Measurements from ENCODE around the gene PTPRG.
A peak's percentile ranks its signal among the peaks of the same experiment; 100 is the strongest.

- TF ChIP-seq CTCF (IDR thresholded peaks at IDR 0.05 in 2 of 3, conservative IDR thresholded peaks at IDR 0.05 in 1 of 3; ENCODE audit: borderline replicate concordance in 1 of 3, insufficient read depth in 1 of 3, low read depth in 2 of 3, low read length in 2 of 3) (peak; percentile 37 to 88 (median 86); a peak in 5 of 6 replicates), POLR2A (IDR thresholded peaks at IDR 0.05; ENCODE audit: borderline replicate concordance, extremely low read depth, insufficient read depth, insufficient read length) (no peak), EZH2phosphoT487 (IDR thresholded peaks at IDR 0.05; ENCODE audit: borderline replicate concordance) (no peak), EZH2 (IDR thresholded peaks at IDR 0.05) (no peak), SP1 (IDR thresholded peaks at IDR 0.05; ENCODE audit: low read depth) (no peak), FOSL1 (IDR thresholded peaks at IDR 0.05; ENCODE audit: low read depth) (no peak), YY1 (IDR thresholded peaks at IDR 0.05; ENCODE audit: extremely low read depth, insufficient replicate concordance, low read depth, low read length) (no peak), SIN3A (IDR thresholded peaks at IDR 0.05; ENCODE audit: low read depth) (no peak)
These were observed 375.1 kb downstream of the PTPRG start for GRCh38 chr3:61936344-61936937.
